ENCODE data around the gene SLC35F1. TPM values are rescaled to one million over a fixed set of nuclear protein-coding genes. Genes with fewer than 3 reads are reported as not detected.

SLC35F1 gene
- total RNA-seq, 4 donors from 2014 or later: 0.17 to 1.5 (median 1.3) TPM

DNA sequence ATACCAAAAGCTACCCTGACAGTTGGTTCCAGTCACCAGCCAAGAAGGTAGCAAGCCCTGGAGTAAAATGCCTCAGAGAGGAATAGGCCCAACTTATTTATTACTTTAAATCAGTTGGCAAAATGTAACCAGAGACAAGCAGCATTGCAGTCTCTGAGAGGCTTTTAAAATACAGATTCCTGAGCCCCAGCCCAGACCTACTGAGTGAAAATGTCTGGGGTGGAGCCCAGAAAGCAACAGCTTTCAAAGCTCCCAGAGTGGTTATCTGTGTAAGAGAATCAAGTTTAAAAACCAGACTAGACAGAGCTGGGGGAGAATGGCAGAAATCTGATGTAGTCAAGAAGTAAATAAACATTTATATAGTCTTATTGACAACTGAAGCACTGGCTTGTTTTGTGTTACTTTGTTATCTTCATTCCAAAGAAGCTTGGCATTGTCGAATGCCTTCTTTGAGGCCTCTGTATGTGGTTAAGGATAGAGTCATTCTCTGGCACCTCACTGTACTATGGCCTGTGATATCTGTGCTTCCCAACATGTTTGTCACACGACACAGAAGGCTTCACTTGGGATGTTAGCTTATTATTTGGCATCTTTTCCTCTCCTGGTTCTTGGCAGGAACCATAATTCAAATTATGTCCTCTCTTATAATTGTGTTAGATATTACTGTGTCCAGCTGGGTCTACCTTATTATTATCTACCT lies 313.5 kb downstream of the SLC35F1 start:
- no peak for TF ChIP-seq CTCF (IDR thresholded peaks at IDR 0.05; ENCODE audit: low read depth)

- no peak for TF ChIP-seq CTCF (IDR thresholded peaks at IDR 0.05; ENCODE audit: low read depth)
Measured at GRCh38 chr6:118223316-118223715, 316.3 kb downstream of the SLC35F1 start.

DNA sequence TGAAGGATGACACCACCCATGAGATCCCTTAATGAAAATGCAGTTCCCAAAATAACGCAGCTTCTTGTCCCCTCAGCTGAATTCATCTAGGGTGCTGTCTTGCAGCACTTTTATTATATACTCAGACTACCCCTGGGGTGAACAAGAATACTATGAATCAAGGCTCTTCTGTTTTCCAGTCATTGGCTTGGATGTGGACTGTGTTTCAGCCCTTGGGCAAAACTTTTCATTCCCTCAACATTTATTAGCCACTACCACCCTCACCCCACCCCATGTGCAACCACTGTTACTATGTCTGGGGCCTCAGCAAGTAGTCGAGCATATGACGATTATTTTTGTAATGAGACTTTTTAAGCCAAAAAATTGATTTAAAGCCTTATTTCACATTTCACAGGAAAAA lies 321.8 kb downstream of the SLC35F1 start:
- no peak for TF ChIP-seq CTCF (IDR thresholded peaks at IDR 0.05; ENCODE audit: low read depth)

GRCh38 chr6:118240878-118241528 lies 333.9 kb downstream of the SLC35F1 start:
- TF ChIP-seq CTCF (IDR thresholded peaks at IDR 0.05; ENCODE audit: low read depth): no peak

GRCh38 chr6:118246406-118246805 lies 339.3 kb downstream of the SLC35F1 start:
- no peak for TF ChIP-seq CTCF (IDR thresholded peaks at IDR 0.05; ENCODE audit: low read depth)

- TF ChIP-seq CTCF (IDR thresholded peaks at IDR 0.05; ENCODE audit: low read depth): no peak
Measured at GRCh38 chr6:118248171-118248570, 341.1 kb downstream of the SLC35F1 start.

- TF ChIP-seq CTCF (IDR thresholded peaks at IDR 0.05; ENCODE audit: low read depth): no peak
Measured at GRCh38 chr6:118249680-118250079, 342.6 kb downstream of the SLC35F1 start.
